Kidney epithelial cell (primary cell): Measurements from ENCODE around the gene KRT73. TPM values are rescaled to one million over a fixed set of nuclear protein-coding genes. Genes with fewer than 3 reads are reported as not detected.

Experiments
- DNase-seq: peaks from one replicate; pipeline ENCODE4 v3.0.0-alpha.2; 2010; ENCODE audit warnings: low read depth
- H3K27me3 ChIP-seq: 2 replicates; pipeline ENCODE4 v1.6.0; 2011; ENCODE audit warnings: low read length; ENCODE audit not compliant: control insufficient read depth, insufficient read depth
- H3K36me3 ChIP-seq: 2 replicates; pipeline ENCODE4 v1.5.1; 2011; ENCODE audit warnings: low read length; ENCODE audit not compliant: control insufficient read depth, insufficient read depth
- H3K4me3 ChIP-seq: 2 replicates; pipeline ENCODE4 v1.5.1; 2011; ENCODE audit warnings: low read depth, mild to moderate bottlenecking, control low read depth, low read length
- total RNA-seq: library from RNA; depleted of rRNA; stranded (reverse); fragments of >200 nt; gene quantifications from 2 replicates; pipeline ENCODE4 v1.2.3, GENCODE V29; 2015
- TF ChIP-seq, protein P1 (sequence below): IDR thresholded peaks from 2 replicates; pipeline ENCODE4 v1.5.1; 2011; ENCODE audit warnings: mild to moderate bottlenecking, moderate library complexity, low read length, control low read depth, inconsistent platforms; ENCODE audit not compliant: insufficient read depth, poor library complexity, severe bottlenecking

The KRT73 gene
- not detected in 2 replicates for total RNA-seq

- Histone ChIP-seq H3K4me3 (no peak within 1 kb of the TSS), H3K36me3 (no peaks in the 10 kb centered on the region), H3K27me3 (peaks cover 9% of the 10 kb centered on the region)
- DNase-seq = no peak
- TF ChIP-seq, protein P1, sequence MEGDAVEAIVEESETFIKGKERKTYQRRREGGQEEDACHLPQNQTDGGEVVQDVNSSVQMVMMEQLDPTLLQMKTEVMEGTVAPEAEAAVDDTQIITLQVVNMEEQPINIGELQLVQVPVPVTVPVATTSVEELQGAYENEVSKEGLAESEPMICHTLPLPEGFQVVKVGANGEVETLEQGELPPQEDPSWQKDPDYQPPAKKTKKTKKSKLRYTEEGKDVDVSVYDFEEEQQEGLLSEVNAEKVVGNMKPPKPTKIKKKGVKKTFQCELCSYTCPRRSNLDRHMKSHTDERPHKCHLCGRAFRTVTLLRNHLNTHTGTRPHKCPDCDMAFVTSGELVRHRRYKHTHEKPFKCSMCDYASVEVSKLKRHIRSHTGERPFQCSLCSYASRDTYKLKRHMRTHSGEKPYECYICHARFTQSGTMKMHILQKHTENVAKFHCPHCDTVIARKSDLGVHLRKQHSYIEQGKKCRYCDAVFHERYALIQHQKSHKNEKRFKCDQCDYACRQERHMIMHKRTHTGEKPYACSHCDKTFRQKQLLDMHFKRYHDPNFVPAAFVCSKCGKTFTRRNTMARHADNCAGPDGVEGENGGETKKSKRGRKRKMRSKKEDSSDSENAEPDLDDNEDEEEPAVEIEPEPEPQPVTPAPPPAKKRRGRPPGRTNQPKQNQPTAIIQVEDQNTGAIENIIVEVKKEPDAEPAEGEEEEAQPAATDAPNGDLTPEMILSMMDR = no peak
These were observed at the start of gene KRT73 for GRCh38 chr12:52618216-52618615. Gene KRT73 (minus strand): TSS chr12:52618559. CDS start chr12:52618524, 35 bp downstream.

GRCh38 chr12:52667931-52668330 is 49.6 kb upstream of the KRT73 start:
- H3K4me3 ChIP-seq = no peak overlapping the region
- no peaks in the 10 kb centered on the region for H3K36me3 ChIP-seq
- DNase-seq = no peak
- H3K27me3 ChIP-seq = peaks cover 3% of the 10 kb centered on the region
- TF ChIP-seq, protein P1 = no peak

DNA sequence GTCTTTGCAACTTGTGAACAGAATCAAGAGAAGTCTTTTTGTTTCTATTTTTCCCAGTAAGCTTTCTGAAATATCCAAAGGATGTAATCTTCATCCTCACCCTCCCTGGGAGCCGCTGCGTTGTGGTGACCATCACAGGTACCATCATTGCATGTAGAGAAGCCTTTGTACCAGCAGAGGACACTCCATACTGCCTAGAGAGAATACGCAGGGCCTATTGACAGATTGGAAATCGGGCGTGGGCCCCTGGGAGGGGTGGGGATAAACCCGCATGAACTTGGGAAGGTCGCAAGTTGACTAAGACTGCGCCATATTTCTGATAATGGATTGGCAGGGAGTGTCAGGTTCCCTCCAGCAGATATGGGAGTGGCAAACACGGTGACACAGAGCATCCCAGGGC is 49.1 kb upstream of the KRT73 start:
- Histone ChIP-seq H3K4me3 (no peak overlapping the region), H3K36me3 (no peaks in the 10 kb centered on the region), H3K27me3 (peaks cover 3% of the 10 kb centered on the region)
- no peak for DNase-seq
- TF ChIP-seq, protein P1 = no peak

GRCh38 chr12:52666471-52666870 is 48.1 kb upstream of the KRT73 start:
- DNase-seq = no peak
- TF ChIP-seq, protein P1 = no peak
- Histone ChIP-seq H3K4me3 (no peak overlapping the region), H3K36me3 (no peaks in the 10 kb centered on the region), H3K27me3 (peaks cover 3% of the 10 kb centered on the region)

DNA sequence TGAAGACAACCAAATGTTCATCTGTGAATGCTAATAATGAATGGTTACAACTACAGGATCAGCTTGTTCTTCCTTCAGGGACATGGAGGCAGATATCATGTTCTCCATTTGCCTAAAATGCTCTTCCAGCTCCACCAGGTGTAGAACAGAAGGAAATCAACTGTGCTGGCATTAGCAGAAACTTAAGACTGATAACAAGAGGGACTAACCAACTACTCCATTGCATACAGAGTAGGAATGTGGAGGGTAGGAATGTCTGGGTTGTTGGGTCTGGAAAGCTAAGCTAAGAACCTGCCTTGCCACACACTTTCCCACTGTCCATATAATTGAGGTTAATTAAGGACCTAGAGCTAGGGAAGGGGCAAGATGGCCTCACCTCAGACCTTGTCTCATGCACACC is 45.1 kb upstream of the KRT73 start:
- H3K36me3 ChIP-seq = no peaks in the 10 kb centered on the region

DNA sequence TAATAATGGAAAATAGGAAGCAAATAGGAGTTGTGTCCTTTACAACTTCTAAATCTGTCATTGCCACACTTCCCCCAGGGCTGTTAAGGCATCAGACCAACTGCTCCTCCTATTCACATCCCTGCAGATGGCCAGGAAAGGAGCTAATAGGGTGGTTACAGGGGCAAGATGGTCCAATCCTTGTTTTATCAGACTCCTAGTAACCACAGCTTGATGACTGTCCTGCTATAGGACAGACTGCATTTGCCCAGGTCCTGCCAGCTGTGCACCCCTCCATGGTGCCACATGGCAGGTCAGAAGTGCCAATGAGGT is 44.5 kb upstream of the KRT73 start:
- no peak overlapping the region for H3K4me3 ChIP-seq
- TF ChIP-seq, protein P1 = no peak
- no peak for DNase-seq
- no peaks in the 10 kb centered on the region for H3K36me3 ChIP-seq
- peaks cover 3% of the 10 kb centered on the region for H3K27me3 ChIP-seq

More for the DNA sequence above, 45.1 kb upstream of the KRT73 start:
- no peak overlapping the region for H3K4me3 ChIP-seq
- TF ChIP-seq, protein P1 = no peak
- peaks cover 3% of the 10 kb centered on the region for H3K27me3 ChIP-seq
- no peak for DNase-seq
